HCT116 (cell line): Measurements from ENCODE around the gene AUTS2. TPM values are rescaled to one million over a fixed set of nuclear protein-coding genes. Genes with fewer than 3 reads are reported as not detected.

Source experiments
- ATAC-seq: fragments of 200-7000 bp; cut with Tn5 transposase; 2 replicates; pipeline ENCODE4 v1.9.1; 2020; ENCODE audit warnings: mild to moderate bottlenecking, moderate library complexity
- BruUV-seq: library from RNA; stranded (reverse); fragments of 400-500 nt; replicated peaks from 2 replicates; lab custom pipeline; 2021; lab: Mats Ljungman, UMichigan
- CTCF ChIA-PET: fragments of 300-600 bp; sonication (Branson Sonifier 250); formaldehyde crosslinking; loops from one replicate; lab custom pipeline; 2021; ENCODE audit warnings: antibody characterized with exemption; lab: Charles Lee
- POLR2A ChIA-PET: fragments of 300-600, 350-600 bp; sonication (Branson Sonifier 250); formaldehyde crosslinking; loops from one replicate; lab custom pipeline; 2021; ENCODE audit warnings: antibody characterized with exemption; lab: Charles Lee
- RAD21 ChIA-PET, 2 experiments: fragments of 300-600 bp; sonication (Branson Sonifier 250); formaldehyde crosslinking; loops; one replicate each; lab custom pipeline; 2023; ENCODE audit warnings: low total read pairs in 2 of 2; ENCODE audit not compliant: uncharacterized antibody in 2 of 2, unreplicated experiment in 2 of 2, low non-redundant PET in 1 of 2; lab: Charles Lee
- DNase-seq: peaks from one replicate; pipeline ENCODE4 v3.0.0-alpha.2; 2010; ENCODE audit warnings: low read depth, low spot score
- H2AFZ ChIP-seq: fragments of 200-600 bp; shearing (Covaris generic), sonication (generic); 2 replicates; pipeline ENCODE4 v1.6.1; 2017; ENCODE audit warnings: low read depth, mixed run types, mixed read lengths, antibody characterized with exemption, low read length; ENCODE audit not compliant: poor library complexity, severe bottlenecking
- H3K27ac ChIP-seq: 2 replicates; pipeline ENCODE4 v1.5.1; 2012; ENCODE audit warnings: low read depth, low read length
- H3K27me3 ChIP-seq: fragments of 200-600 bp; sonication (generic); 2 replicates; pipeline ENCODE4 v1.6.1; 2016; ENCODE audit warnings: mixed run types, low read length, mixed read lengths; ENCODE audit not compliant: insufficient read depth
- H3K36me3 ChIP-seq, 2 experiments: fragments of 200-500 bp in 1 of 2; fragments of 200-600 bp in 1 of 2; sonication (Bioruptor generic) in 1 of 2; sonication (generic) in 1 of 2; 2 replicates each; pipeline versions ENCODE4 v1.5.1 to v1.6.1; 2014 to 2016; ENCODE audit warnings: low read length in 2 of 2, inconsistent platforms in 1 of 2, mixed read lengths in 1 of 2, mixed run types in 1 of 2; ENCODE audit not compliant: insufficient read depth in 2 of 2, control insufficient read depth in 1 of 2
- H3K4me1 ChIP-seq, 2 experiments: fragments of 200-600 bp in 1 of 2; sonication (generic) in 1 of 2; 2 replicates each; pipeline versions ENCODE4 v1.5.1 to v1.6.1; 2012 to 2017; ENCODE audit warnings: low read length in 2 of 2, inconsistent platforms in 1 of 2, mild to moderate bottlenecking in 1 of 2, mixed read lengths in 1 of 2, mixed run types in 1 of 2, moderate library complexity in 1 of 2; ENCODE audit not compliant: insufficient read depth in 2 of 2, control insufficient read depth in 1 of 2
- H3K4me2 ChIP-seq: fragments of 200-600 bp; sonication (generic); 2 replicates; pipeline ENCODE4 v1.6.1; 2017; ENCODE audit warnings: mixed run types, low read length, mixed read lengths
- H3K4me3 ChIP-seq, 2 experiments: fragments of 200-600 bp in 1 of 2; sonication (generic) in 1 of 2; replicated peaks in 1 of 2; 2 replicates each; pipeline ENCODE4 v1.5.1; 2011 to 2016; ENCODE audit warnings: low read length in 2 of 2, control low read depth in 1 of 2, low read depth in 1 of 2, mild to moderate bottlenecking in 1 of 2, mixed read lengths in 1 of 2, mixed run types in 1 of 2
- H3K79me2 ChIP-seq: fragments of 200-600 bp; sonication (generic); 2 replicates; pipeline ENCODE4 v1.6.1; 2017; ENCODE audit warnings: mild to moderate bottlenecking, mixed run types, low read length, moderate library complexity, mixed read lengths; ENCODE audit not compliant: insufficient read depth
- H3K9ac ChIP-seq: fragments of 200-600 bp; sonication (generic); 2 replicates; pipeline ENCODE4 v1.6.1; 2016; ENCODE audit warnings: low read length, mixed read lengths
- H3K9me2 ChIP-seq: fragments of 200-600 bp; sonication (generic), shearing (Covaris generic); 2 replicates; pipeline ENCODE4 v1.6.1; 2017; ENCODE audit warnings: mixed run types, mild to moderate bottlenecking, moderate library complexity; ENCODE audit not compliant: insufficient read depth
- H3K9me3 ChIP-seq, 2 experiments: fragments of 200-500 bp in 1 of 2; fragments of 200-600 bp in 1 of 2; sonication (Bioruptor generic) in 1 of 2; sonication (generic) in 1 of 2; 2 replicates each; pipeline ENCODE4 v1.6.1; 2014 to 2017; ENCODE audit warnings: low read length in 2 of 2, mixed read lengths in 2 of 2, inconsistent platforms in 1 of 2, low read depth in 1 of 2, mild to moderate bottlenecking in 1 of 2, mixed run types in 1 of 2, moderate library complexity in 1 of 2; ENCODE audit not compliant: control insufficient read depth in 1 of 2, insufficient read depth in 1 of 2
- H4K20me1 ChIP-seq: fragments of 200-600 bp; sonication (generic), shearing (Covaris generic); 2 replicates; pipeline ENCODE4 v1.6.1; 2017; ENCODE audit warnings: mixed run types, mild to moderate bottlenecking, moderate library complexity; ENCODE audit not compliant: insufficient read depth
- CEBPB ChIP-seq: IDR thresholded peaks from 2 replicates; pipeline ENCODE4 v1.6.1; 2012; ENCODE audit warnings: low read depth
- ELF1 ChIP-seq: IDR thresholded peaks from 2 replicates; pipeline ENCODE4 v1.6.1; 2012; ENCODE audit warnings: low read depth, borderline replicate concordance
- EZH2 ChIP-seq: fragments of 200-600 bp; sonication (generic); IDR thresholded peaks from 2 replicates; pipeline ENCODE4 v1.6.1; 2017; ENCODE audit warnings: antibody characterized with exemption, mixed run types
- POLR2A ChIP-seq: IDR thresholded peaks from 2 replicates; pipeline ENCODE4 v1.7.0; 2011; ENCODE audit warnings: borderline replicate concordance; ENCODE audit not compliant: insufficient read depth, insufficient read length; ENCODE audit errors: extremely low read depth
- POLR2AphosphoS5 ChIP-seq: IDR thresholded peaks from 2 replicates; pipeline ENCODE4 v1.6.1; 2011; ENCODE audit warnings: mild to moderate bottlenecking, low read depth, low read length, moderate library complexity
- TCF7L2 ChIP-seq: IDR thresholded peaks from 2 replicates; pipeline ENCODE4 v1.7.0; 2011; ENCODE audit warnings: borderline replicate concordance, inconsistent platforms; ENCODE audit not compliant: insufficient read depth, insufficient read length; ENCODE audit errors: extremely low read depth
- ZNF274 ChIP-seq: fragments of 200-500 bp; sonication (Bioruptor generic); IDR thresholded peaks from 2 replicates; pipeline ENCODE4 v1.6.1; 2014; ENCODE audit warnings: mild to moderate bottlenecking, low read depth, low read length, inconsistent platforms
- intact Hi-C: fragments of 100-400 bp; cut with micrococcal nuclease; formaldehyde crosslinking; loops from 2 replicates; pipeline ENCODE4 v1.10.0; 2022
- total RNA-seq: library from RNA; stranded (reverse); gene quantifications from one replicate; pipeline ENCODE4 v1.2.1, GENCODE V29; 2021; ENCODE audit not compliant: unreplicated experiment
- TF ChIP-seq, protein P1 (sequence below): IDR thresholded peaks from 2 replicates; pipeline ENCODE4 v1.6.1; 2012; ENCODE audit warnings: low read depth
- TF ChIP-seq, protein P2 (sequence below): IDR thresholded peaks from 2 replicates; pipeline ENCODE4 v1.6.1; 2012
- TF ChIP-seq, protein P3 (sequence below): IDR thresholded peaks from 2 replicates; pipeline ENCODE4 v1.6.1; 2012
- TF ChIP-seq, protein P4 (sequence below), 3 experiments: fragments of 200-600 bp in 1 of 3; sonication (generic) in 1 of 3; IDR thresholded peaks in 2 of 3; conservative IDR thresholded peaks in 1 of 3; 2 replicates each; pipeline ENCODE4 v1.5.1; 2012 to 2017; ENCODE audit warnings: low read depth in 2 of 3, low read length in 2 of 3, antibody characterized with exemption in 1 of 3, borderline replicate concordance in 1 of 3, control low read depth in 1 of 3, mild to moderate bottlenecking in 1 of 3, mixed read lengths in 1 of 3, mixed run types in 1 of 3, moderate library complexity in 1 of 3; ENCODE audit not compliant: insufficient read depth in 1 of 3
- TF ChIP-seq, protein P5 (sequence below): IDR thresholded peaks from 2 replicates; pipeline ENCODE4 v1.6.1; 2011; ENCODE audit warnings: mild to moderate bottlenecking, low read length, moderate library complexity; ENCODE audit not compliant: insufficient replicate concordance; ENCODE audit errors: extremely low read depth

Gene AUTS2
- total RNA-seq, 1 experiment from 2014 or later = 0.93 TPM

DNA sequence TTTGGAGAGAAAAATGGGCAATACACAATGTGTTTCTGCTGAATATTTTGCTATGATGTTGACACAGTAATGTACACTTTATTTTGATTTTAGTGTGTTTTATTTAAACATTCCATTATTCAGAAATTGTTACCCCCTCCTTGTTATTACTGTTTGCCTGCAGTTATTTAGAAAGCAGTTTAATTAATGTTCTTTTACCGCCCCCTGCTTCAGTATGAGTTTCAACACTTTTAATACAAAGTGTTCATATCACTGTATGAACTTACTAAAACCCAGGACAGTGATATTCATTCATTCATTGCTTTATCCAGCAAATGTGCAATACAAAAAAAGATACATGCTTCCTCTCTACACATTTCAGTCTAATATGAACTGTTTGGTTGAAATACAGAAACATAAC is 159.3 kb downstream of the AUTS2 start:
- Histone ChIP-seq H3K9ac (no peak overlapping the region), H3K27ac (no peak overlapping the region), H3K36me3 (no peaks in the 10 kb centered on the region), H3K9me3 (peaks cover 0 to 21% of the 10 kb centered on the region in 2 experiments; a peak in 2 of 4 replicates), H3K27me3 (no peaks in the 10 kb centered on the region), H3K9me2 (no peaks in the 10 kb centered on the region), H3K4me3 (no peak overlapping the region), H3K4me1 (no peaks in the 10 kb centered on the region), H3K79me2 (no peaks in the 10 kb centered on the region), H3K4me2 (no peak overlapping the region), H4K20me1 (no peaks in the 10 kb centered on the region), H2AFZ (no peak overlapping the region)
- POLR2A ChIA-PET = no interaction called here
- CTCF ChIA-PET = no interaction called here
- intact Hi-C loops = no loop called here
- BruUV-seq = no TSS peak
- no peak for ATAC-seq
- TF ChIP-seq TCF7L2 = no peak
- TF ChIP-seq, protein P1, sequence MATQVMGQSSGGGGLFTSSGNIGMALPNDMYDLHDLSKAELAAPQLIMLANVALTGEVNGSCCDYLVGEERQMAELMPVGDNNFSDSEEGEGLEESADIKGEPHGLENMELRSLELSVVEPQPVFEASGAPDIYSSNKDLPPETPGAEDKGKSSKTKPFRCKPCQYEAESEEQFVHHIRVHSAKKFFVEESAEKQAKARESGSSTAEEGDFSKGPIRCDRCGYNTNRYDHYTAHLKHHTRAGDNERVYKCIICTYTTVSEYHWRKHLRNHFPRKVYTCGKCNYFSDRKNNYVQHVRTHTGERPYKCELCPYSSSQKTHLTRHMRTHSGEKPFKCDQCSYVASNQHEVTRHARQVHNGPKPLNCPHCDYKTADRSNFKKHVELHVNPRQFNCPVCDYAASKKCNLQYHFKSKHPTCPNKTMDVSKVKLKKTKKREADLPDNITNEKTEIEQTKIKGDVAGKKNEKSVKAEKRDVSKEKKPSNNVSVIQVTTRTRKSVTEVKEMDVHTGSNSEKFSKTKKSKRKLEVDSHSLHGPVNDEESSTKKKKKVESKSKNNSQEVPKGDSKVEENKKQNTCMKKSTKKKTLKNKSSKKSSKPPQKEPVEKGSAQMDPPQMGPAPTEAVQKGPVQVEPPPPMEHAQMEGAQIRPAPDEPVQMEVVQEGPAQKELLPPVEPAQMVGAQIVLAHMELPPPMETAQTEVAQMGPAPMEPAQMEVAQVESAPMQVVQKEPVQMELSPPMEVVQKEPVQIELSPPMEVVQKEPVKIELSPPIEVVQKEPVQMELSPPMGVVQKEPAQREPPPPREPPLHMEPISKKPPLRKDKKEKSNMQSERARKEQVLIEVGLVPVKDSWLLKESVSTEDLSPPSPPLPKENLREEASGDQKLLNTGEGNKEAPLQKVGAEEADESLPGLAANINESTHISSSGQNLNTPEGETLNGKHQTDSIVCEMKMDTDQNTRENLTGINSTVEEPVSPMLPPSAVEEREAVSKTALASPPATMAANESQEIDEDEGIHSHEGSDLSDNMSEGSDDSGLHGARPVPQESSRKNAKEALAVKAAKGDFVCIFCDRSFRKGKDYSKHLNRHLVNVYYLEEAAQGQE = no peak
- TF ChIP-seq CEBPB = no peak
- TF ChIP-seq, protein P2, sequence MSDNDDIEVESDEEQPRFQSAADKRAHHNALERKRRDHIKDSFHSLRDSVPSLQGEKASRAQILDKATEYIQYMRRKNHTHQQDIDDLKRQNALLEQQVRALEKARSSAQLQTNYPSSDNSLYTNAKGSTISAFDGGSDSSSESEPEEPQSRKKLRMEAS = no peak
- TF ChIP-seq, protein P3, sequence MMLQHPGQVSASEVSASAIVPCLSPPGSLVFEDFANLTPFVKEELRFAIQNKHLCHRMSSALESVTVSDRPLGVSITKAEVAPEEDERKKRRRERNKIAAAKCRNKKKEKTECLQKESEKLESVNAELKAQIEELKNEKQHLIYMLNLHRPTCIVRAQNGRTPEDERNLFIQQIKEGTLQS = no peak
- TF ChIP-seq, protein P4, sequence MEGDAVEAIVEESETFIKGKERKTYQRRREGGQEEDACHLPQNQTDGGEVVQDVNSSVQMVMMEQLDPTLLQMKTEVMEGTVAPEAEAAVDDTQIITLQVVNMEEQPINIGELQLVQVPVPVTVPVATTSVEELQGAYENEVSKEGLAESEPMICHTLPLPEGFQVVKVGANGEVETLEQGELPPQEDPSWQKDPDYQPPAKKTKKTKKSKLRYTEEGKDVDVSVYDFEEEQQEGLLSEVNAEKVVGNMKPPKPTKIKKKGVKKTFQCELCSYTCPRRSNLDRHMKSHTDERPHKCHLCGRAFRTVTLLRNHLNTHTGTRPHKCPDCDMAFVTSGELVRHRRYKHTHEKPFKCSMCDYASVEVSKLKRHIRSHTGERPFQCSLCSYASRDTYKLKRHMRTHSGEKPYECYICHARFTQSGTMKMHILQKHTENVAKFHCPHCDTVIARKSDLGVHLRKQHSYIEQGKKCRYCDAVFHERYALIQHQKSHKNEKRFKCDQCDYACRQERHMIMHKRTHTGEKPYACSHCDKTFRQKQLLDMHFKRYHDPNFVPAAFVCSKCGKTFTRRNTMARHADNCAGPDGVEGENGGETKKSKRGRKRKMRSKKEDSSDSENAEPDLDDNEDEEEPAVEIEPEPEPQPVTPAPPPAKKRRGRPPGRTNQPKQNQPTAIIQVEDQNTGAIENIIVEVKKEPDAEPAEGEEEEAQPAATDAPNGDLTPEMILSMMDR (IDR thresholded peaks at IDR 0.05 in 2 of 3, conservative IDR thresholded peaks at IDR 0.05 in 1 of 3; ENCODE audit: borderline replicate concordance in 1 of 3, insufficient read depth in 1 of 3, low read depth in 2 of 3, low read length in 2 of 3) = no peak
- no peak for TF ChIP-seq POLR2A
- no peak for TF ChIP-seq ZNF274
- no peak for TF ChIP-seq ELF1
- TF ChIP-seq POLR2AphosphoS5 = no peak
- no peak for TF ChIP-seq EZH2
- TF ChIP-seq, protein P5, sequence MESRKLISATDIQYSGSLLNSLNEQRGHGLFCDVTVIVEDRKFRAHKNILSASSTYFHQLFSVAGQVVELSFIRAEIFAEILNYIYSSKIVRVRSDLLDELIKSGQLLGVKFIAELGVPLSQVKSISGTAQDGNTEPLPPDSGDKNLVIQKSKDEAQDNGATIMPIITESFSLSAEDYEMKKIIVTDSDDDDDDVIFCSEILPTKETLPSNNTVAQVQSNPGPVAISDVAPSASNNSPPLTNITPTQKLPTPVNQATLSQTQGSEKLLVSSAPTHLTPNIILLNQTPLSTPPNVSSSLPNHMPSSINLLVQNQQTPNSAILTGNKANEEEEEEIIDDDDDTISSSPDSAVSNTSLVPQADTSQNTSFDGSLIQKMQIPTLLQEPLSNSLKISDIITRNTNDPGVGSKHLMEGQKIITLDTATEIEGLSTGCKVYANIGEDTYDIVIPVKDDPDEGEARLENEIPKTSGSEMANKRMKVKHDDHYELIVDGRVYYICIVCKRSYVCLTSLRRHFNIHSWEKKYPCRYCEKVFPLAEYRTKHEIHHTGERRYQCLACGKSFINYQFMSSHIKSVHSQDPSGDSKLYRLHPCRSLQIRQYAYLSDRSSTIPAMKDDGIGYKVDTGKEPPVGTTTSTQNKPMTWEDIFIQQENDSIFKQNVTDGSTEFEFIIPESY = no peak
- no peak for DNase-seq
- RAD21 ChIA-PET = no interaction called here
